Thyroid gland (tissue), 4 donors: ENCODE data around the gene TAF7.

Experiments
- CTCF ChIP-seq, 6 experiments: fragments of 200-600 bp in 3 of 6; fragments of 450-650 bp in 3 of 6; sonication (generic) in 3 of 6; IDR thresholded peaks; one replicate each; pipeline ENCODE4 v1.5.1; 2016 to 2019; ENCODE audit warnings: antibody characterized with exemption in 6 of 6, mild to moderate bottlenecking in 2 of 6, inconsistent platforms in 1 of 6, moderate library complexity in 1 of 6
- POLR2A ChIP-seq, 2 donors: fragments of 450-650 bp; IDR thresholded peaks; one replicate each; pipeline ENCODE4 v1.6.1; 2017; ENCODE audit warnings: antibody characterized with exemption in 2 of 2, mild to moderate bottlenecking in 2 of 2, moderate library complexity in 1 of 2

GRCh38 chr5:141319699-141320098 lies 885 bp downstream of the TAF7 start:
- TF ChIP-seq CTCF (IDR thresholded peaks at IDR 0.05): no peak
- no peak for TF ChIP-seq POLR2A (IDR thresholded peaks at IDR 0.05)
